ENCODE data around the gene IFNA13.

IFNA13 gene

DNA sequence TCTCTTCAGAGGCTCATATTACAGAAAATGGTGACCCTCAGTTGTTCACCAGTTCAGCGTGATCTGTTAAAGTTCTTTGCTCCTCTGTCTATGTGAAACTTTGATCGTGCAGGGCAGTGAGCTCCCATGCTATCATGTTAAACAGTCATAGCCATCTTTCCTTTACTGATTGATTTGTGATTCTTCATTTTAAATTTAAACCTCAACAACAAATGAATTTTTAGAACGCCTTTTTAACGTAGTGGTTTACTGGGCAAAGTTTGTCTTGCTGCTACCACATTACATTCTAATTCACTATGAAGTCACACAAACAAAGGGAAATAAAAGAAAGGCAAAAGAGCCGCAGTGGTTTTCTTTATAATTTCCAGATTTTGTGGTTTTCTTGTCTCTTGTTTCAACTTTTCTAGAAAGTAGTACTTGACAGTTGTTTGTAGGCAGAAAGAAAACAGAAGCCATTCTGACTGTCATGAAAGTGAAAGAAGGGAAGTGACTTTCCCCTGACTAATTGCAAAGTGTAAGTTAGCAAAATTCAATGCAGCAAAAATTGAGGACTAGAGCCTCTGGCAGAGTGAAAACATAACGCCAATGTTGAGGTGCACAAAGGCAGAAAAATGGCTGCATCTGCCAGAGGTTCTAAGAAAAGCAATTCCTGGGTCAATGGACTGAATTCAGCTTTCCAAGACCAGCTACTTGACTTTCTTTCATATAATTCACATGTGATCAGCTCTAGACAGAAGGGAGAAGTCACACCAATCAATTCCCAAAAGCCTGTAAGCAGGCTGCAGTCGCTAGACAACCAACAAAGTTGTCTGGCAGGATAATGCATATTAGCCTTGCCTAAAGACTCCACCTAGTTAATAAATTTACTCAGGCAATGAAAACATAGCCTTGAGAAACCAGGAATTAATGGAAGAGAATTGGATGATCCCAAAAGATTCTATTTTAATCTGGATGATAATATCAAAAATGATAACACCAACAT lies 10.1 kb downstream of the IFNA13 start:
- no peak for DNase-seq

DNA sequence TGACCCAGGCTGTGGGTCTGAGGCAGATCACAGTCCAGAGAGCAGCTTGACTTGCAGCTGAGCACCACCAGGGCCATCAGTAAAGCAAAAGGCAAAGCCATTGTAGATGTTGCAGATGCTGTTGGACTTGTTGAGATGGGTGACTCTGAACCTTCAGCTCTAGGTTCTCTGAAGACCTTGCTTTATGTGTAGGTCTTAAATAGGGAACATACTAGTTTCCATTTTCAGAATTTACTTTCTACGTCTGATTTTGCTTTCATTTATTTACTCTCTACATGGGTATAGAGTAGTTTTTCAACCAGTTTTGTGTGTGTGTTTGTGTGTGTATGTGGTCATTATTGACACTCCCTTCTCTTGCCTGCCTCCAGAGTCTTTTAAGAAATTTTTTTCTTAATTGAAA lies 17.1 kb downstream of the IFNA13 start, which contains the start of gene IFNA6:
IFNA6 (minus strand) TSS at position 101 of the 400 bp plus-strand sequence; CDS start at position 101, 0 bp downstream.
- no peak for DNase-seq

DNA sequence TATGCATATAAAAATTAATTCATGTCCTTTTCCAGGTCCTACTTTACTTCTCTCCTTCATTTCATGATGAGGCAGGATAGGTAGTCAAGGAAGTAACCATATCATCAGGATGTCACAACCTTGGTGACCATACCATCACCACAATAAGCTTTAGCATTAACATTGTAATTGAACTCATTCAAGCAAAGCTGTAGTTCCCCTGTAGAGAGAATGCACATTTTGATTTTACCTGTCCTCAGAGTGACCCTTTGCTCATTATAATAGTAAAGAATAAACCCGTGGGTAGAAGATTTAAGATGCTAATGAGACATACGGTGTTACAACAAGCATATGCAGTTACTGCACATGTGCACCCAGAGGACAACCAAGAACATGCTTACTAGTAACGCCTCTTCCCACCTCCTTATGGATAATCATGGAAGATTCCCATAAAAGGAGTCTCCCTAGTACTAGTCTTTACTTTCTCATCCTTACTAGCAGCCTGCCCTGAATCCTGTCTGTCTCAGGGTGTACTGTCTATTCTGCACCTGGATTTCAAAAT lies 19.4 kb downstream of the IFNA13 start:
- no peak for DNase-seq

- DNase-seq, result no peak
Measured at GRCh38 chr9:21340735-21341134, 27.1 kb downstream of the IFNA13 start.

GRCh38 chr9:21336457-21336856 lies 31.4 kb downstream of the IFNA13 start:
- no peak for DNase-seq

DNA sequence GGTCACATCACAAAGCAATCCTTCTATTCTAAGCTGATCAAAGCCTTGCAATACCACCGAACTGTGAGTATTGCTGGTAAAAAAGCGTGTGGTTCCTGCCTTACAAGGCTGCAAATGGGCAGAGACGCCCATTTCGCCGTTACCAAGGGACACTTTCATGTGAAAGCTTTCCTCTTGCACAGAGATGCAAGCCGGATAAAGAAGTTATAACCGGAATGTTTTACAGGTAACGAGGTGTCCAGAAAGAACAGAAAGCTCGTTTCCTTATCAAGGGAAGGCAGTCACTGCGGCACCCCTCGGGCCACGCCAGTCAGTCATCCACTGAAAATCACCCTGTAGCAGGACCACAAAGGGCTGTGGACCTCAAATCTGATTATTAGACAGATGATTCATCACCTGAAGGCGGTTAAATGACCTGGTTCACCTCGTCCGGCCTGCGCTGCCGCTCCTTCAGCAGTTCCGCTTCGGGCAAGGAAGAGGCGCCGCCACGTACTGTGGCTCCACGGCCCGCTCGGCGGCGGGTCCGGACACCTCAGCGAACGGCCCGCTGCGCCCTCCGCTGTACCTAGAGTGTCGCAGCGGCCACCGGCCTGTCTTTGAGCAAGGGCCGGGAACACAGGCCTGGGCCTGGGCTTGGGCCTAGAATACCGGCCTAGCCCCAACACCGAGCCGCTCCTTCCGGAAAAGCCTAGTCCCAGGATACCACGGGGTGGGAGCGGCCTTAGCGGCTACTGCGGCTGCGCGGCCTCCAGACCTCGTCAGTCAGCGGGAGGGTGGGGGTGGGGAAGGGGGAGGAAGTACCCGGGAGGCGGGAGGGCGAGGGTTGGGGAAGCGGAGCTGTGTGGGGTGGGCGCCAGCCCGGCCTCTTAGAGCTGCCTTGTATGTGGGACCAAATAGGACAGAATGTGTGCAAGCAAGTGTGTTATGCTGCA lies 32.9 kb downstream of the IFNA13 start, which contains the start of gene KLHL9:
KLHL9 (minus strand) TSS at position 704 of the 932 bp plus-strand sequence; CDS start at position 159, 545 bp downstream.
- DNase-seq, result peak; percentile 91

GRCh38 chr9:21333226-21333625 lies 34.6 kb downstream of the IFNA13 start:
- no peak for DNase-seq

DNA sequence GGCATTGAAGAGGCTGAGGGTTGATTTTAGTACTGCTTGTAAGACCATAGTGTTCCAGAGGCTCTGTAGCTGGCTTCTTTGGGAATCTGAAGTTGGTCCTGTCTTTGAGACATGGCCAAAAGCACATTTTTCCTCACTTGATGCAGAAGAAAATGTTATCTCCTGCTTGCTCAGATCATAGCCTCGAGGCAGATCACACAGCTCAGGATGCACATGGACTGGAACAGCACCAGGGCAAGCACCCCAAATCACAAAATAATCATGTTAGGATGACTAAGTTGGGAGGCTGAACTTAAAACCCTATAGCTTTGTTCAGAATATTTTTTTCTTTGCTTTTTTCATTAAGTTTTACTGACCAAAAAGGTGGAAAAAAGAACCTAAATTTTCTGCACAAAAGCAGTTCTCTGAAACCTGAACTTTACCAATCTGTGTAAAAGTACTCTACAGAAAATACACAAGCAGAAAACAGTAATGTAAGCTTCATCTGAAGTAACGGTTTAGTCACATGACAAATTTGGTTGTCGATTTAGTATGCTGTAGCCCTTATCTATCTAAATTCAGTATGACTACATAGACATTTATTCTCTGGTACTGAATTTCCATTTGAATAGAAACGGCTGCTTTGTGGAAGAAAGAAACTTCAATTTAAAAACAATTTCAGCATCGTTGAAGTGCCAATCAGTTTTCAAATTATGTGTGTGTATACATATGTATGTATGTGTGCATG lies 36.0 kb downstream of the IFNA13 start:
- DNase-seq, result peak; percentile 48

- peak; percentile 44 for DNase-seq
Measured at GRCh38 chr9:21326526-21327139, 41.2 kb downstream of the IFNA13 start.

GRCh38 chr9:21324047-21324446 lies 43.8 kb downstream of the IFNA13 start:
- no peak for DNase-seq

DNA sequence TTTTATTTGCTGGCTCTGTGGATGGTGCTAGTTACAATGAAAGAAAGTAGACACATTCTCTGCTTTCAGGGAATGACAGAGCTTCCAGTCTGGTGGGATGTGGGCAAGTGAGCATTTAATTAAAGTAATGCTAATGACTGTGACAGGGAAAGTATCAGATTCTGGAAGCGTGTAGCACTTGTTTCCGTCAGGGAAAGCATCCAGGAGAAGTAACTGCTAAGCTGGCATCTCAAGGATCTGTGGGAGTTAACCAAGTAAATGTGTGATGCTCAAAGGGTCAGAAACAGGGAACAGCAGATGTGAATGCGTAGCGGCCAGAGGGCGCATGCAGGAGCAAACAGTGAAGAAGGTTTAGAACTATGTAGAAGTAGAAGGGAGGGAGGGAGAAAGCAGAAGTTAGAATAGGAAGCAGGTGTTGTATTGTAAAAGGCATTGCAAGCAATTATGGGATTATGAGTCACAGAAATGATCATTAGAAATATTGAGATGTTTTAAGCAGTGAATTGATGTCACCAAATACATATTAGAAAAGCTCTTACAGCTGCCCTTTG lies 44.9 kb downstream of the IFNA13 start:
- no peak for DNase-seq

GRCh38 chr9:21320465-21320864 lies 47.4 kb downstream of the IFNA13 start:
- DNase-seq, result no peak

GRCh38 chr9:21317956-21318923 lies 49.6 kb downstream of the IFNA13 start:
- DNase-seq, result peak; percentile 52
